Lower leg skin (tissue), 3 donors: Measurements from ENCODE around the gene ROBO1.

Source experiments
- POLR2A ChIP-seq, 2 donors: fragments of 450-650 bp; IDR thresholded peaks; one replicate each; pipeline ENCODE4 v1.6.1; 2016 to 2017; ENCODE audit warnings: antibody characterized with exemption in 2 of 2, mild to moderate bottlenecking in 1 of 2, moderate library complexity in 1 of 2
- TF ChIP-seq, protein P1 (sequence below), 3 donors: fragments of 450-650 bp; IDR thresholded peaks; one replicate each; pipeline ENCODE4 v1.5.1; 2016; ENCODE audit warnings: antibody characterized with exemption in 3 of 3, mild to moderate bottlenecking in 3 of 3, moderate library complexity in 2 of 3

DNA sequence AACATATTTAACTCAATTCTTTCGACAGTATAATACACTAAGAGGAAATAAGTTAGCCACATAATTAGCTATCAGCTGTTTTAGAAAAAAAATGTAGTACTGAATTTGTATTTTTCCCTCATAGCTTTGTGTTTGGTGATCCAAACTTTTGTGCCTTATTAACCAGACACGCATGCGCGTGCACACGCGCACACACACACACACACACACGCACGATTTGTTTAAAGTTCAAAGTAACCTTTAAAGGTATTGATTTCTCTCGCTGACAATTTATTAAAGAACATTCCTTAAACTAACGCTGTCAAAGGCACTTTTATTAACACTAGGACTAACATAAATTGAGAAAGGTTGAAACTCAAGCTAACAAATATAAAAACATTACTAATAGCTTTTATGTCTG is 198.9 kb downstream of the ROBO1 start:
- no peak for TF ChIP-seq POLR2A (IDR thresholded peaks at IDR 0.05)
- TF ChIP-seq, protein P1, sequence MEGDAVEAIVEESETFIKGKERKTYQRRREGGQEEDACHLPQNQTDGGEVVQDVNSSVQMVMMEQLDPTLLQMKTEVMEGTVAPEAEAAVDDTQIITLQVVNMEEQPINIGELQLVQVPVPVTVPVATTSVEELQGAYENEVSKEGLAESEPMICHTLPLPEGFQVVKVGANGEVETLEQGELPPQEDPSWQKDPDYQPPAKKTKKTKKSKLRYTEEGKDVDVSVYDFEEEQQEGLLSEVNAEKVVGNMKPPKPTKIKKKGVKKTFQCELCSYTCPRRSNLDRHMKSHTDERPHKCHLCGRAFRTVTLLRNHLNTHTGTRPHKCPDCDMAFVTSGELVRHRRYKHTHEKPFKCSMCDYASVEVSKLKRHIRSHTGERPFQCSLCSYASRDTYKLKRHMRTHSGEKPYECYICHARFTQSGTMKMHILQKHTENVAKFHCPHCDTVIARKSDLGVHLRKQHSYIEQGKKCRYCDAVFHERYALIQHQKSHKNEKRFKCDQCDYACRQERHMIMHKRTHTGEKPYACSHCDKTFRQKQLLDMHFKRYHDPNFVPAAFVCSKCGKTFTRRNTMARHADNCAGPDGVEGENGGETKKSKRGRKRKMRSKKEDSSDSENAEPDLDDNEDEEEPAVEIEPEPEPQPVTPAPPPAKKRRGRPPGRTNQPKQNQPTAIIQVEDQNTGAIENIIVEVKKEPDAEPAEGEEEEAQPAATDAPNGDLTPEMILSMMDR (IDR thresholded peaks at IDR 0.05) = no peak
